Stimulated activated CD4-positive, alpha-beta T cell treated with anti-CD3 and anti-CD28 coated beads, Interleukin-2, amount 100 ng/mL, for 48 hours (primary cell): ENCODE results near the gene NPRL2.
A peak's percentile ranks its signal among the peaks of the same experiment; 100 is the strongest.

Experiments
- DNase-seq, 2 donors: peaks; one replicate each; pipeline ENCODE4 v3.0.0-alpha.2; 2020

Gene NPRL2

GRCh38 chr3:50347187-50347813 is 3.3 kb downstream of the NPRL2 start:
- peak; percentile 61 to 64 for DNase-seq

DNA sequence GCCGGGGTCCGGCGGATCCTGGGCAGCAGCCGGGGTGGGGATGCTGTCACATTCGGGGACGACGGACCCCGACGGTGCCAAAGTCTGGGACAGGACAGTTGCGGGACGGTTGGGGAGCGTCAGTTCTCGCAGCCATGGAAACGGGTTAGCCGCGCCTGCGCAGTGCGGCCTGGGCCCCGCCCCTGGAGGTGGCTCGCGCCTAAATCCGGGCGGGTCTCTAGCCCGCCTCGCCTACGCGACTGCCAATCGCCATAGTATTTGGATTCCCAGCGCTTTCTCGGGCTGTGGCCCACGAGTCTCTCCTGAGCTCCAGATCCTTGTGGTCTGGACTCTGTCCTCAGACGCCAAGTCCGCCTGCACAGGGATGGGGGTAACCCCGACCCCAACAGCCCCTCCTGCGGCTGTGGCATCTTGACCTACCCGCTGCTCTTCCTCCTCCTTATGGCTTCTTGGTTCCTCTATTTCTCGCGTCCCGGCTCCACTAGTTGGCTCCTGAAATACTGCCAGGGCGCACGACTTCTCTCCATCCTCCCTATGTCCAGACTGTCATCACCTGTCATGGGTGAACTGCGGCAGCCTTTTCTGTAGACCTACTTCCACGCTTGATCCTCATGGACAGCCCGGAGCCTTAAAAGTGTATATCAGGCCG is 4.9 kb downstream of the NPRL2 start, which contains the start of gene ZMYND10:
ZMYND10 (minus strand) TSS at position 147 of the 649 bp plus-strand sequence. CDS start 153 bp downstream, outside the sequence.
- DNase-seq = peak; percentile 77 to 78

GRCh38 chr3:50345008-50345407 is 5.6 kb downstream of the NPRL2 start:
- no peak for DNase-seq

- DNase-seq = no peak
Observed at GRCh38 chr3:50342813-50343633, 7.6 kb downstream of the NPRL2 start.

GRCh38 chr3:50341996-50342650 is 8.5 kb downstream of the NPRL2 start:
- no peak for DNase-seq

DNA sequence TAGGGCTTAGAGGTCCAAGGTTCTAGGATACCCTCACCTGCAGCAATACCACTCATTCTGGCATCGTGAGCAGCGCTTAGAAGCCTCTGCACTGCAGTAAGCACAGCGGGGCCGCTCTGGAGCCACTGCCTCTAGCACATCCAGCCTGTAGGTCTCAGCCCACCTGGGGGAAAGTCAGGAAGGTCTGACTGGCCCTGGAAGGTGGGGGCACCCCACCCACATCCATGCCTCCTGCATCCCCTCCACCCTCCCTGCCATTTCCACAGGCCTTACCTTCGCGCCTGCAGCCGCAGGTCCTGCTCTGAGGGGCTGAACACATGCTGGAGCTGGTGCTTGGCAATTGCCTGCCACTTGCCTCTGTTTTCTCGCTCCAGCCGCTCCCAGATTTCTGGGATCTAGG is 9.0 kb downstream of the NPRL2 start:
- no peak for DNase-seq

- peak; percentile 64 to 68 for DNase-seq
Observed at GRCh38 chr3:50340448-50341329, 9.9 kb downstream of the NPRL2 start, which contains the start of gene RASSF1. Gene RASSF1 (minus strand): TSS chr3:50340836. CDS start chr3:50340805, 31 bp downstream.

- DNase-seq = no peak
Observed at GRCh38 chr3:50340147-50340447, 10.5 kb downstream of the NPRL2 start.

DNA sequence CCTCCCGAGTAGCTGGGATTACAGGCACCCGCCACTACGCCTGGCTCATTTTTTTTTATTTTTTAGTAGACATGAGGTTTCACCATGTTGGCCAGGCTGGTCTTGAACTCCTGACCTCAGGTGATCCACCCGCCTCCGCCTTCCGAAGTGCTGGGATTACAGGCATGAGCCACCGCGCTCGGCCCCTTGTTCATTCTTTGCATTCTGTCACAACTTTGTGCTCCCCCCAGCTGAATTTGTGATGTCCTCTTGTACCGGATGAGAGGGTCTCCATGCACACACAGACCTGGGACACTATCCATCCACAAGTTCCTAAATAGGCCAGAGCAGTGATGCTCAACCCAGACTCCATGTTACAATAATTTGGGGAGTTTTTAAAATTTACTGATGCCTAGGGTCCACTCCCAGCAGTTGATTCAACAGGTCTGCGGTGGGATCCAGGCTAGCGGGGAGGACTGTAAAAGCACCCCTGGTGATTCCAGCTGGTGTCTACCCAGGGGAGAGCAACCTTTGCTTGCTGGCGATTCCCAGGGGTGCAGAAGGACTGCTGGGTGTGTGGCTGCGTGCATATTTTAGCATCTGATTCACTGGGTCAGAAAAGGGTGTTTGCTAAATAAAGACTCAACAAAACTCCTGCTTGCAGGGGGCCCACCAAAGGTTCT is 11.0 kb downstream of the NPRL2 start:
- no peak for DNase-seq

GRCh38 chr3:50338965-50339364 is 11.6 kb downstream of the NPRL2 start:
- no peak for DNase-seq

- peak; percentile 94 for DNase-seq
Observed at GRCh38 chr3:50337175-50337861, 13.3 kb downstream of the NPRL2 start.

GRCh38 chr3:50336452-50337174 is 14.0 kb downstream of the NPRL2 start:
- DNase-seq = no peak

DNA sequence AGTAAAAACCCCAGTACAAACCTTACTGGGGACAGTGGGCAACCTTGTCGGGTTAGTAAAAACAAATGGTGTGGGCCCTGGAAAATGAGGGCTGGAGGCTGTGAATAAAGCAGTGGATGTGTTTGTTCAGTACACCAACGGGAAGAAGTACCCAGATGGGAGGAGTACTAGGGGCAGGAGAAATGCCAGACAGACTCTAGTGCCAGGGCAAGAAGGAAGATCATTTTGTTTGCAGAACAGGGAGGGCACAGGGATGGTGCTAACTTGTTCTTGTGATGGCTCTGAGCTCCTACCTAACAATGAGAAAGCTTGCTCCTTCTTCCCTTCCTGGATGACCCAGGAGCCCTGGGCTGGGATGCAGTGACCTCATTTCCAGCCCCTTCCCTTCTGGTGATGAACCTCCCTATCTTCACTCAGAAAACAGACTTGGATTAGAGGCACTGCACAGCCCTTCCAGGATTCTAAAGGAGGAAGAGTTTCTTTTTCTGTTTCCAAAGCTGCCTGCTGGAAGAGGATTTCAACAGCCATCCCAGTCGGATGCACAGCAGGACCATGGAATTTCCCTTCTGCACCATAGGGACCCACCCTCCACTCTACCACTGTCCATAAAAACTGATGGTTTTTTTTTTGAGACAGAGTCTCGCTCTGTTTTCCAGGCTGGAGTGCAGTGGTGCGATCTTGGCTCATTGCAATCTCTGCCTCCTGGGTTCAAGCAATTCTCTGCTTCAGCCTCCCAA is 16.1 kb downstream of the NPRL2 start:
- DNase-seq = no peak

GRCh38 chr3:50333744-50334328 is 16.7 kb downstream of the NPRL2 start:
- no peak for DNase-seq

DNA sequence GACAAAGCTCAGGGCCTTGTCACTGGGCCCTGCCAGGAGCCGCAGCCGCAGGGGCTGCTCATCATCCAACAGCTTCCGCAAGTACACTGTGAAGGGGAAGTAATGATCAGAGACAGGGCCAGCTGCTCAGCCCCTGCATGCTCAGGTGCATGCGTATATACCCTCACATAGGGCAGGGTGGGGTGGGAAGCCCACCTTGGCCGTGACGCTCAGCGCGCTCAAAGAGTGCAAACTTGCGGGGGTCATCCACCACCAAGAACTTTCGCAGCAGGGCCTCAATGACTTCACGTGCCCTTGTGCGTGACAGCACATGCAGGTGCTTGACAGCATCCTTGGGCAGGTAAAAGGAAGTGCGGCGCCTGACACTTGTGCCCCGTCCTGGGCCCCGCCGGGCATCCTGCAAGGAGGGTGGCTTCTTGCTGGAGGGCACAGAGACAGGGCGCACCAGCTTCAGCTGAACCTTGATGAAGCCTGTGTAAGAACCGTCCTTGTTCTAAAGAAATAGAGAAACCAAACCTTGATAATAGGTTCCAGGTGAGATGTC is 19.1 kb downstream of the NPRL2 start:
- no peak for DNase-seq

DNA sequence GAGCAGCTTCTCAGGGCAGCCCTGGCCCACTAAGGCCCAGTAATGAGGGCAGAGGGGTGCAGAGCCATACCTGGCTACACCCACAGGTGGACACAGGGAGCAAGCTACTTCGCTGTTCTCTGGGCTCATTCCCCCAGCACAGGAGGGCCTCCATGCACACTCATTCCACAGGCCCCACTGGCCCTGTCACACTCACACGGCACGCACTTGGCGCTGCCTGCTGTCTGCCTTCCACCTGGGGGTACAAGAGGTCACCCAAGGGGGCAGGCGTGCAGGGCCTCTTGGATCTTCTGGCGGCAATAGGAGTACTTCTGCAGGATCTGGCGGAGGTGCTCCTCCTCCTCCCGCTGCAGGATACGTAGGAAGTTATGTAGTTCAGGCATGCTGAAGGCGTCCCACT is 20.2 kb downstream of the NPRL2 start:
- DNase-seq = no peak

- DNase-seq = peak; percentile 92
Observed at GRCh38 chr3:50327943-50328691, 22.5 kb downstream of the NPRL2 start, which contains the start of gene TUSC2. Gene TUSC2 (minus strand): TSS chr3:50328223. CDS start chr3:50328099, 124 bp downstream.

DNA sequence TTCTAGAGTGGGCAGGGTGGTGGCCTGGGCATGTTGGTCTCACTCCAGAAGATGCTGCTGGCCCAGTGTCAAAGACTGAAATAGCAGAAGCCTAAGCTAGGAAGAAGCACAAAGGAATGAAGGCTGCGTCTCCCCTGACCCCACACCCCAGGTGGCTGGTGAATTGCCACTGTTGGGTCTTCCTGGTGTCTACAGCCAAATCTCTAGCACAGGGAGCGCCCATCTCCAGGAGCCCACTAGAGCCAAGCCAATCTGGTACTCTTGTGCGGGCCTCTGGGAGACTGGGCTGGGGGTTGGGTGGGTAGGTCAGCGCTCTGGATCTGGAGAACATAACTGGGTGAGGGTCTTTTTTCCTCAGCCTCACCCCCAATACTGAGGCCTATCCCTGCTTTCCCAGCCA is 23.4 kb downstream of the NPRL2 start:
- DNase-seq = no peak
